Smooth muscle cell of the brain vasculature (primary cell): Measurements from ENCODE around the gene VAMP1.

Experiments used
- DNase-seq: peaks from one replicate; pipeline ENCODE4 v3.0.0-alpha.2; 2012; ENCODE audit warnings: low read depth, low spot score

The VAMP1 gene

DNA sequence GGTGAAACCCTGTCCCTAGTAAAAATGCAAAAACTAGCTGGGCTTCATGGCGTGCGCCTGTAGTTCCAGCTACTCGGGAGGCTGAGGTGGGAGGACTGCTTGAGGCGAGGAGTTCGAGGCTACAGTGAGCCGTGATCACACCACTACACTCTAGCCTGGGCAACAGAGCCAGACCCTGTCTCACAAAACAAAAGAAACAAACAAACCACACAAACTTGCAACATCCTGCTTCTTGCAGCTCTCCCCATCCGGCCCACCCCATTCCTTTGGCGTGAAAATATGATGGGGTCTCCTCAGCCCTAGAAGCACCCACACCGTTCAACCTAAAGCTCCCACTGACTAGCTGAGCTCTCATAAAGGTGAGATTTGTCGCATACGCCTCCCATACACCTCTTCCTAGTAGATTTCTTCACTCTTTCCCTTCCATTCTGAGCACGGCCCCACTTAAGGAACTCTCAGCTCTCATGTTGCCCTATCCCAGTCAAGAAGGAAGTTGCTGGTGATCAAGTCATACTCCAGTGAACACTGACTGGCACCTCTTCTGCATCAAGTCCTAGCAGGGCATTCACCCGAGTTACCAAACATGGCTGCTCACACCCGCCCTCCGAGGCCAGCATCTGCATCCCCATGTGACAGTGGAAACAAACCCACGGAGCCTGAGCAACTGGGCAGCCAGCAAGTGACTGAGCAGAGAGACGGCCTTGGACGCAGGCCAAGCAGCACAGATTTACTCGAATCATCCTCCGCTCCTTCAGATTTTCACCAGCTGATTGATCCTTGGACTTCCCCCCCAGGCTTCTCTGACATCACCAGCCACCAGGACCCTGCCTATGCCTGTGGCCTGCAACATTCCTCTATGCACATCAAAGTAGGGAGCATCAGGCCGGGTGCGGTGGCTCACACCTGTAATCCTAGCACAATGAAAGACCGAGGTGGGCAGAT, 44.6 kb downstream of the VAMP1 start:
- no peak for DNase-seq

DNA sequence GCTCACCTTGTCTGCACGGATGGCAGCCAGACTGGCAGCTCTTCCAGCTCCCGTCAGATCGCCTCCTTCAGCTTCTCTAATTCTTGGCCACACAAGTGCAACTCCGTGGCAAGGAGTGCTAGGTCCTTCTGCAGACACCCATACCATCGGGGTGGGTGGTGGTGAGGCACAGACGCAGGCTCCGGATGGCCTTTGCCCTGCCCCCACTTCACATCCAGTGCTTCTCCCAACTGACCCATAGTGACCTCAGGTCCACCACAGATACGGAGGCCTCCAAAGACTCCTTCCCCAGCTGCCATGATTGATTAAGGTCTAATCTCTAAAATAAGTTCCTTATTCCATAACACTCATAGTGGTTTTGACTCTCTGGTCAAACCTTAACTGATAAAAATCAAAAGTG, 45.6 kb downstream of the VAMP1 start:
- DNase-seq: no peak

DNA sequence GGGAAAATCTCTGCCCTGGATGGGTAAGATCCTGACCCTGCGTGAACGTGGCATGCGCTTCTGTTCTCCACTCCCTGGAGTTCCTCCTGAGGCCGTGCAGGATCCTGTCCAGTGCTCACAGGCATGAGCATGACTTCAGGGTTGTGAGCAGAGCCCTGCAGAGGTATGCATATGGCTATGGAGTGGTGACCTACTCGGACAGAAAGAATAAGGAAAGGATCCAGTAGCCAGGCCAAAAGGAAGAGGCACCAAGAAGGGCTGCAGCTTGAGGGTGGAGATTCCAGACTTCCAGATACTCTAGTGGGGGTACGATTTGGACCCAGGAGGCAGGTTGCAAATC, 46.5 kb downstream of the VAMP1 start:
- DNase-seq: no peak

DNA sequence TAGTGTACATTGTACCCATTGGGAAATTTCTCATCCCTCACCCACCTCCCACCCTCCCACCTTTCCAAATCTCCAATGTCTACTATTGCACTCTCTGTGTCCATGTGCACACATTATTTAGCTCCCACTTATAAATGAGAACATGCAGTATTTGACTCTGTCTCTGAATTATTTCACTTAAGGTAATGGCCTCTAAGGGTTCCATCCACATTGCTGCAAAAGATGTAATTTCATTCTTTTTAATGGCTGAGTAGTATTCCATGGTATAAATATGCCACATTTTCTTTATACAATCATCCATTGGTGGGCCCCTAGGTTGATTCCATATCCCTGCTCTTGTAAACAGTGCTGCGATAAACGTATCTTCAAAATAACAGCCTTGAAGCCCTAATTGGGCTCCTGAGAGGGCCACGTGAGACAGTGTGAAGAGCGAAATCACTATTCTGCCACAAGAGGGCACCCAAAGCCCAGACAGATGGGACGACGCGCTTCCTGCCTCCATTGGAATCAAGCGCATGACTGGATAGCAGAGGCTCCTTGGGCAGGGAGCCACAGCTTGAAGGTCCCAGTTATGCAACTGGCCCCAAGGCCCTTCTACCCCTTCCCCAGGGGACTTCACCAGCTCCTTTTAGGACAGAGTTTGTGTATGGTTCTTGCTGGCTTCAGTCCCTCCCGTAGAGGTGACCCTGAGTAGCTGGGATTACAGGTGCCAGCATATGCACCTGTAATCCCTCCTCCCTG, 47.0 kb downstream of the VAMP1 start:
- DNase-seq: peak; percentile 82

DNA sequence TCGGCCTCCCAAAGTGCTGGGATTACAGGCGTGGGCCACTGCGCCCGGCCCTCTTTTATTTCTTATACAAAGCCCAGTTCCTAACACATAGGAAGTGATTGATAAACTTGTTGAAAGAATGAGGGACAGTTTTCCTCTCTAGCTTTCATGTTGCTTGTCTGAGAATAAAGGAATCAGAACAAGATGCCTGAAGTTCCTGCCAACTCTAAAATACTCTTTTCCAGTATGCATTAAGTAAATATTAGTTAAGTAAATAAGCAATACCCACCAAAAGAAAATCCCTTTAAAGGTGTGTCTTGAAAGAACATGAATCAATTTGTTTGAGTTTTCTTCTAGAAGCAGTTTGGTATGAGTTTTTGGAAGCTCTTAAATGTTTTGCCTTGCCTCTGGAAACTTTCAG, 50.1 kb downstream of the VAMP1 start:
- no peak for DNase-seq

DNA sequence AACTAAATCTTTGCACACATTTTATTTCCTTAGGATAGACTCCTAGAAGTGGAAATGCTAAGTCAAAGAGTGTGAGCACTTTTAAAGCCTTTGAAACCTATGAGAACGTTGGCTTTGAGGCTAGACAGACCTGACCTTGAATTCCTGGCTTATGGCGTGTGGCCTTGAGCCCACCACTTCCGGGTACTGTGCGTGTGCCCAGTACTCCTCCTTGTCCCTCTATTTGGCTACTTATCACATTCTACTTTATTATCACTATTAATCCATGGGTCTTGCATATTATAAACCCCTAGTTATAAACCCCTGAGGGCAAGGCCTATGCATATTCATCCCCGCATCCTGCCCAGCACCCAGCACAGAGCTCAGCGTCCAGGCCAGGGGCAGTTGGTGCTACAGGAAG, 51.7 kb downstream of the VAMP1 start:
- DNase-seq: no peak

DNA sequence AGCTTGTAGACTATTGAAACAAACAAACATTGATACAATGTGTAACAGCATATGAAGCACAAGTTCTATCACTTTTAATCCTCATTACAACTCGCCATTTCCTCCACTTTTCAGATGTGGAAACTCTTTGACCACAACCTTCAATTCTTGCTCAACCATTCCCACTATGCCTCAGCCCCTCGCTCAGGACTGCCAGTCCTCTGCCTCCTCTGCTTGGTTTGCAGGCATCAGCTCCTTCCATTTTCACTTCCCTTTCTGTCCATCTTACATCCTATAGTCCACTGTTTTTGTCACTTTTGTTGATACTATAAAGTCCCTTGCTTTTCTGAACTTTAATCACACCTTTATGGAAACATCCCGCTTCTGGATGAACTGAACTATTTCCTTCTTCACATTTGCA, 53.9 kb downstream of the VAMP1 start:
- DNase-seq: no peak
